PFSK-1 (cell line): ENCODE measurements around the gene AVP.

Experiments used
- TAF1 ChIP-seq: IDR thresholded peaks from 2 replicates; pipeline ENCODE4 v1.6.1; 2012; ENCODE audit warnings: low read length, control low read depth, borderline replicate concordance; ENCODE audit not compliant: insufficient read depth
- TF ChIP-seq, protein P1 (sequence below), 2 experiments: IDR thresholded peaks; 2 replicates each; pipeline versions ENCODE4 v1.6.1 to v1.8.0; 2011 to 2012; ENCODE audit warnings: low read depth in 2 of 2, low read length in 2 of 2, control low read depth in 1 of 2, inconsistent platforms in 1 of 2, mild to moderate bottlenecking in 1 of 2, moderate library complexity in 1 of 2; ENCODE audit not compliant: insufficient read depth in 1 of 2

DNA sequence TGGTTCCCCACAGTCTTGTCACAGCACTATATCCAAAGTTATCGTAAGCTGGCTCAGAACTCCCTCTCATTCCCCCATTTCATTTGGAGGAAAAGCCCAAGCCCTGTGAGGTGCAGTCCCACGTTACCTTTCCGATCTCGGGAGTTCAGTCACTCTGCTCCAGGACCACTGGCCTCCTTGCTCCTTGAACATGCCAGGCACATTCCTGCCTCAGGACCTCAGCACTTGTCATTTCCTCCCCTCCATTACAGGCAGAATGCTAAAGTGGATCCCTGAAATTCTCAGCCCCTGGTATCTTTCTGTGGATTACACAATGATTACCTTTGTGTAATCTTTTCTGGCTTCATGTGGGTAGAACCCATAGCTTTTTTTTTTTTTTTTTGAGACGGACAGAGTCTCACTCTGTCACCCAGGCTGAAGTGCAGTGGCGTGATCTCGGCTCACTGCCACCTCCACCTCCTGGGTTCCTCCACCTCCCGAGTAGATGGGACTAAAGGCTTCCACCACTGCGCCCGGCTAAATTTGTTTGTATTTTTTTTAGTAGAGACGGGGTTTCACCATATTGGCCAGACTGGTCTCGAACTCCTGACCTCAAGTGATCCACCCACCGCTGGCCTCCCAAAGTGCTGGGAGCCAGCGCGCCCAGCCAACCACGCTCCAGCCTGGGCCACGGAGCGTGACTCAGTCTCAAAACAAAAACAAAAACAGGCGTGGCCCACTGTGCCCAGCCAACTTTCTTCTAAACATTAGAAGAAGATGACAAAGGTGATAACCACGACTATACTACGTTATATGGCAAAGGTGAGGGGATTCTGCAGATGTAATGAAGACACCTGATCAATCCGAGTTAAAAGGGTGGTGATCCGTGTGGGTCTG, 17.1 kb downstream of the AVP start:
- TF ChIP-seq TAF1: no peak
- TF ChIP-seq, protein P1, sequence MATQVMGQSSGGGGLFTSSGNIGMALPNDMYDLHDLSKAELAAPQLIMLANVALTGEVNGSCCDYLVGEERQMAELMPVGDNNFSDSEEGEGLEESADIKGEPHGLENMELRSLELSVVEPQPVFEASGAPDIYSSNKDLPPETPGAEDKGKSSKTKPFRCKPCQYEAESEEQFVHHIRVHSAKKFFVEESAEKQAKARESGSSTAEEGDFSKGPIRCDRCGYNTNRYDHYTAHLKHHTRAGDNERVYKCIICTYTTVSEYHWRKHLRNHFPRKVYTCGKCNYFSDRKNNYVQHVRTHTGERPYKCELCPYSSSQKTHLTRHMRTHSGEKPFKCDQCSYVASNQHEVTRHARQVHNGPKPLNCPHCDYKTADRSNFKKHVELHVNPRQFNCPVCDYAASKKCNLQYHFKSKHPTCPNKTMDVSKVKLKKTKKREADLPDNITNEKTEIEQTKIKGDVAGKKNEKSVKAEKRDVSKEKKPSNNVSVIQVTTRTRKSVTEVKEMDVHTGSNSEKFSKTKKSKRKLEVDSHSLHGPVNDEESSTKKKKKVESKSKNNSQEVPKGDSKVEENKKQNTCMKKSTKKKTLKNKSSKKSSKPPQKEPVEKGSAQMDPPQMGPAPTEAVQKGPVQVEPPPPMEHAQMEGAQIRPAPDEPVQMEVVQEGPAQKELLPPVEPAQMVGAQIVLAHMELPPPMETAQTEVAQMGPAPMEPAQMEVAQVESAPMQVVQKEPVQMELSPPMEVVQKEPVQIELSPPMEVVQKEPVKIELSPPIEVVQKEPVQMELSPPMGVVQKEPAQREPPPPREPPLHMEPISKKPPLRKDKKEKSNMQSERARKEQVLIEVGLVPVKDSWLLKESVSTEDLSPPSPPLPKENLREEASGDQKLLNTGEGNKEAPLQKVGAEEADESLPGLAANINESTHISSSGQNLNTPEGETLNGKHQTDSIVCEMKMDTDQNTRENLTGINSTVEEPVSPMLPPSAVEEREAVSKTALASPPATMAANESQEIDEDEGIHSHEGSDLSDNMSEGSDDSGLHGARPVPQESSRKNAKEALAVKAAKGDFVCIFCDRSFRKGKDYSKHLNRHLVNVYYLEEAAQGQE (IDR thresholded peaks at IDR 0.05; ENCODE audit: insufficient read depth in 1 of 2, low read depth in 2 of 2, low read length in 2 of 2): no peak
